Fibroblast of lung (primary cell): ENCODE data around the gene UVRAG.

Source experiments
- EZH2 ChIP-seq: IDR thresholded peaks from 2 replicates; pipeline ENCODE4 v1.5.1; 2012; ENCODE audit warnings: low read length, control low read depth, mild to moderate bottlenecking; ENCODE audit errors: missing control alignments
- TF ChIP-seq, protein P1 (sequence below), 2 donors: IDR thresholded peaks in 1 of 2; conservative IDR thresholded peaks in 1 of 2; 1 replicate in 1 of 2; 2 replicates in 1 of 2; pipeline ENCODE4 v1.5.1; 2011 to 2012; ENCODE audit warnings: low read length in 2 of 2, control low read depth in 1 of 2, inconsistent platforms in 1 of 2, low read depth in 1 of 2, mild to moderate bottlenecking in 1 of 2

DNA sequence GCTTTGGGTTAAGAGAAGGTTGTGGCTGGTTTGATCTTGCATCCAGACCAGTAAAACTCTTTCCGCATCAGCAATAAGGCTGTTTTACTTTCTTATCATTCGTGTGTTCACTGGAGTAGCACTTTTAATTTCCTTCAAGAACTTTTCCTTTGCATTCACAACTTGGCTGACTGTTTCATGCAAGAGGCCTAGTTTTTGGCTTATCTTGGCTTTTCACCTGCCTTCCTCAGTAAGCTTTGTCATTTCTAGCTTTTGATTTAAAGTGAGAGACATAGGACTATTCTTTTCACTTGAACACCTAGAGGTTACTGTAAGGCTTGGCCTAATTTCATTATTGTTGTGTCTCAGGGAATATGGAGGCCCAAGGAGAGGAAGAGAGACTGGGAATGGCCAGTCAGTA is 144.5 kb downstream of the UVRAG start:
- TF ChIP-seq, protein P1, sequence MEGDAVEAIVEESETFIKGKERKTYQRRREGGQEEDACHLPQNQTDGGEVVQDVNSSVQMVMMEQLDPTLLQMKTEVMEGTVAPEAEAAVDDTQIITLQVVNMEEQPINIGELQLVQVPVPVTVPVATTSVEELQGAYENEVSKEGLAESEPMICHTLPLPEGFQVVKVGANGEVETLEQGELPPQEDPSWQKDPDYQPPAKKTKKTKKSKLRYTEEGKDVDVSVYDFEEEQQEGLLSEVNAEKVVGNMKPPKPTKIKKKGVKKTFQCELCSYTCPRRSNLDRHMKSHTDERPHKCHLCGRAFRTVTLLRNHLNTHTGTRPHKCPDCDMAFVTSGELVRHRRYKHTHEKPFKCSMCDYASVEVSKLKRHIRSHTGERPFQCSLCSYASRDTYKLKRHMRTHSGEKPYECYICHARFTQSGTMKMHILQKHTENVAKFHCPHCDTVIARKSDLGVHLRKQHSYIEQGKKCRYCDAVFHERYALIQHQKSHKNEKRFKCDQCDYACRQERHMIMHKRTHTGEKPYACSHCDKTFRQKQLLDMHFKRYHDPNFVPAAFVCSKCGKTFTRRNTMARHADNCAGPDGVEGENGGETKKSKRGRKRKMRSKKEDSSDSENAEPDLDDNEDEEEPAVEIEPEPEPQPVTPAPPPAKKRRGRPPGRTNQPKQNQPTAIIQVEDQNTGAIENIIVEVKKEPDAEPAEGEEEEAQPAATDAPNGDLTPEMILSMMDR (conservative IDR thresholded peaks at IDR 0.05 in 1 of 2, IDR thresholded peaks at IDR 0.05 in 1 of 2; ENCODE audit: low read depth in 1 of 2, low read length in 2 of 2): no peak
- no peak for TF ChIP-seq EZH2
